Activated naive CD8-positive, alpha-beta T cell treated with anti-CD3 and anti-CD28 coated beads, Interleukin-2, amount 50 U/mL, for 24 hours (primary cell): ENCODE data around the gene RGS1.
A peak's percentile ranks its signal among the peaks of the same experiment; 100 is the strongest.
"Not testable (repeated sequence)": the region's sequence is repeated elsewhere in the genome, so short reads cannot be mapped to it uniquely, and the experiment has no call there.

ENCODE experiments used
- ATAC-seq: fragments of 150-1000 bp; cut with Tn5 transposase; one replicate; pipeline ENCODE4 v1.10.0; 2021
- DNase-seq: peaks from one replicate; pipeline ENCODE4 v3.0.0; 2021
- H3K27ac Mint-ChIP-seq: one replicate; pipeline ENCODE4 v1.8.0; 2021; ENCODE audit warnings: mild to moderate bottlenecking, mixed read lengths
- H3K27me3 Mint-ChIP-seq: one replicate; pipeline ENCODE4 v1.8.0; 2021; ENCODE audit warnings: mixed read lengths
- H3K36me3 Mint-ChIP-seq: one replicate; pipeline ENCODE4 v1.8.0; 2021; ENCODE audit warnings: low read depth, mixed read lengths
- H3K4me1 Mint-ChIP-seq: one replicate; pipeline ENCODE4 v1.8.0; 2021; ENCODE audit warnings: mixed read lengths
- H3K4me3 Mint-ChIP-seq: one replicate; pipeline ENCODE4 v1.8.0; 2021; ENCODE audit warnings: mild to moderate bottlenecking, moderate library complexity, mixed read lengths
- H3K9me3 Mint-ChIP-seq: one replicate; pipeline ENCODE4 v1.8.0; 2021; ENCODE audit warnings: mixed read lengths

RGS1 gene, protein sequence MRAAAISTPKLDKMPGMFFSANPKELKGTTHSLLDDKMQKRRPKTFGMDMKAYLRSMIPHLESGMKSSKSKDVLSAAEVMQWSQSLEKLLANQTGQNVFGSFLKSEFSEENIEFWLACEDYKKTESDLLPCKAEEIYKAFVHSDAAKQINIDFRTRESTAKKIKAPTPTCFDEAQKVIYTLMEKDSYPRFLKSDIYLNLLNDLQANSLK

DNA sequence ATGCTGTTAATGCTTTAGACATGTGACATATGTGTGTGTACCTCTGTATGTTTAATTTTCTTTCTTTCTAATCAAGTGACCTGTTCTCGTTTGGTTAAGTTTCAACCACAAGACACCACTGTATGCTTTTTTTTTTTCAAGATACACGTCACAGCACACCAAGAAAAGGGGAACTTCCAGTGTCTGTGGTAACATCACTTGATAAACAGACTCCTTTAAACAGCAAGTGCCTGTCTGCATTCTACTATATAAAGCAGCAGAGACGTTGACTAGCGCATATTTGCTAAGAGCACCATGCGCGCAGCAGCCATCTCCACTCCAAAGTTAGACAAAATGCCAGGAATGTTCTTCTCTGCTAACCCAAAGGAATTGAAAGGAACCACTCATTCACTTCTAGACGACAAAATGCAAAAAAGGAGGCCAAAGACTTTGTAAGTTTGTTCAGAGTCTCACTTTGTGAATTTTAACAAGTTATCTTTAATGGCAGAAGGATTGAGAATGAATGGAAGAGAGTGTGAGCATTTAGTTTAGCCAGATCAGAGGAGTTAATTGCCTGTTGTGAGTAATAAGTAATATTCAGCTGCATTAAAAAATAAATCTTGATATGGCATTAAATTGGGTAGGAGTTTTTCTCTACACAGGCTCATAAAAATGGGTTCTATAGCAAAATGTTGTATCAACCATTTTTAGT is at the start of gene RGS1:
TSS of gene RGS1 (plus strand) at position 275 of the 691 bp plus-strand sequence. CDS start at position 295, 20 bp downstream.
- DNase-seq (peak; percentile 30), ATAC-seq (peak; percentile 92)
- H3K9me3 Mint-ChIP-seq, result no peaks in the 10 kb centered on the region
- peaks cover 14% of the 10 kb centered on the region for H3K36me3 Mint-ChIP-seq
- H3K4me1 Mint-ChIP-seq, result peaks cover 84% of the 10 kb centered on the region
- H3K4me3 Mint-ChIP-seq, result peak within 1 kb of the TSS; percentile 84
- peak within 1 kb of the TSS; percentile 86 for H3K27ac Mint-ChIP-seq
- no peaks in the 10 kb centered on the region for H3K27me3 Mint-ChIP-seq

GRCh38 chr1:192527111-192527795 is 48.3 kb upstream of the RGS1 start:
- no peak overlapping the region for H3K4me3 Mint-ChIP-seq
- DNase-seq (no peak), ATAC-seq (no peak)
- no peaks in the 10 kb centered on the region for H3K9me3 Mint-ChIP-seq
- no peaks in the 10 kb centered on the region for H3K36me3 Mint-ChIP-seq
- H3K4me1 Mint-ChIP-seq, result peaks cover 40% of the 10 kb centered on the region
- no peaks in the 10 kb centered on the region for H3K27me3 Mint-ChIP-seq
- no peak overlapping the region for H3K27ac Mint-ChIP-seq

DNA sequence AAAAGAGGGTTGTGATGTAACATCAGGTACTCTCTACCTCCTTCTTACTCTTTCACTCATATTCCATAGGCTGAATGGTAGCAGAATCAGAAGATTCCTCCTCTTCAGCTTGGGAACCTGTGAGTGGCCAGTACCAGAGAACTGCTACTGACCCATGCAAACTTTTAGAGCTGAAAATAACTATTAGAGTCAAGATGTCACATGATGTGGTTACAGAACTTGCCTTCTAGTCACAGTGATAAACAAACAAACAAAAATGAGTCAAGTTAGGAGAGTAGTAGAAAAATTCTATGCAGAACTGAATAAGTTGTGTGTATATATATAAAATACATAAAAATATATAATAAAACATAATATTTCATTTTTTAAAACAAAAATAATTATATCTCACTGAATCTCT is 47.6 kb upstream of the RGS1 start:
- H3K27me3 Mint-ChIP-seq, result no peaks in the 10 kb centered on the region
- no peaks in the 10 kb centered on the region for H3K9me3 Mint-ChIP-seq
- no peaks in the 10 kb centered on the region for H3K36me3 Mint-ChIP-seq
- H3K4me1 Mint-ChIP-seq, result peaks cover 38% of the 10 kb centered on the region
- H3K4me3 Mint-ChIP-seq, result no peak overlapping the region
- no peak overlapping the region for H3K27ac Mint-ChIP-seq
- DNase-seq, result no peak
- ATAC-seq, result no peak

DNA sequence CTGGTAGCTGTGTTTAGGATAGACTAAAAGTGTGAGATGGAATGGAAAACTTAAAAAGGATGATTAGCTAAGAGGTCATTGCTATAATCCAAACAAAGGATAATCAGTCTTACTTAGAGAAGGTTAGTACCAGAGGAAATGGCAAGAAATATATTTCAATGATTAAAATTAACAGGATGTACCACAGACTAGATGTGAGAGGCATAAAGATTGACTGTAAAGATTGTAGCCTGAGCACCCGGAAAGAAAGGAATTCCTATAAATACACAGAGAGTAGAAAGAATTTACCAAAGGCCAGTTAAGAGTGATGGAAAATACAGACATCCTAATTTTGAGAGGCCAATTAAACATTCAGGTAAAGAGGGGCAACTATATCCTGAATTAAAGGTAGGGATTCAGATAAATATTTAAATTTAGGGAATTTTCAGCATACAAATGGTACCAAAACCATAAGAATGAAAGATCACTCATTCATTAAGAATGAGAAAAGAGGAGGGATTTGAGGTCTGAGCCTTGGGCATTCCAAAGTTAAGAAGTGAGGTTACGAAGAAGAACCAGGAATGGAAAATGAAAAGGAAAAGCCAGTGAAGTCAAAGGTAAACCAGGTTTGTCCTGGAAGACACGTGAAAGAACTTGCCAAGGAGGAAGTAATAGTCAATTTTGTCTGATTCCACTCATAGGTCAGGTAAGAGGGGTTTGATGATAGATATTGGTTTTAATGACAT is 46.4 kb upstream of the RGS1 start:
- ATAC-seq, result no peak
- Mint-ChIP-seq H3K36me3 (no peaks in the 10 kb centered on the region), H3K4me3 (no peak overlapping the region), H3K9me3 (no peaks in the 10 kb centered on the region), H3K27me3 (peaks cover 3% of the 10 kb centered on the region), H3K27ac (no peak overlapping the region), H3K4me1 (peaks cover 34% of the 10 kb centered on the region)
- no peak for DNase-seq

DNA sequence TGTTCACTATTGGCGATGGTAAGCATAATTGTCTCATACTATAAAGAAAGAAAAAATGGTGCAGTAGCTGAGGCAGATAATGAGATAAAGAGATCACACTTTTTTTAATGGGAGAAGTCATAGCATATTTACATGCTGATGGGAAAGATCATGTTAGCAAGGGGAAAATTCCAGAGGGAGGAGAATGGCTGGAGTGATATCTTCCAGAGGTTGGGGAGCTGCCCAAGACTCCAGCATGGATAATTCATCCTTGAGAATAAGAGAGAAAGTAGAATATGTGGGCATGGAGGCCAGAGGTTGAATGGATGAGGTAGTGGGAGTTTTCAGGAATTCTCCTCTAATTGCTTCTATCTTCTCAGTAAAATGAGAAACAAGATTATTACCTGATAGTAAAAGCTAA is 45.8 kb upstream of the RGS1 start:
- Mint-ChIP-seq H3K27me3 (peaks cover 3% of the 10 kb centered on the region), H3K27ac (no peak overlapping the region), H3K4me1 (peaks cover 29% of the 10 kb centered on the region), H3K36me3 (no peaks in the 10 kb centered on the region), H3K4me3 (peak overlapping the region; percentile 5), H3K9me3 (no peaks in the 10 kb centered on the region)
- DNase-seq, result no peak
- no peak for ATAC-seq

DNA sequence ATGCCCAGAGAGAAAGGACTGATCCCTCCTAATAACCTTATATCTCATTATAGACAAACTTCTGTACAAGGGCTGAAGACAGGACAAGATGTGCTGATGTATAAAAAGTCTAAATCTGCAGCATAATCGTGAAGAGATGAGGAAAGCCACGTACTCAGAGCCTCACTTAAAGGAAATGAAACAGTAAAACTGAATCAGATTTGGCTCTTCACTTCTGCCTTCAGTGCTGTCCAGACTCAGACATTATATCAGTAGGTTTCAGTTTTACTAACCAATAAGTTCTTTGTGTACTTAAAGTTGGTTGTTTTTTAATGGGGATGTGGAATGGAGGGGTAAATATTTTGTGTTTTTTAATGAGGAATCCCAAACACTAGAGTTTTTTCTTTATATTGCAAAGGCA is 45.3 kb upstream of the RGS1 start:
- H3K27me3 Mint-ChIP-seq, result peaks cover 3% of the 10 kb centered on the region
- H3K27ac Mint-ChIP-seq, result peak overlapping the region; percentile 10
- H3K9me3 Mint-ChIP-seq, result no peaks in the 10 kb centered on the region
- H3K36me3 Mint-ChIP-seq, result no peaks in the 10 kb centered on the region
- ATAC-seq (peak; percentile 50), DNase-seq (no peak)
- H3K4me1 Mint-ChIP-seq, result peaks cover 29% of the 10 kb centered on the region
- no peak overlapping the region for H3K4me3 Mint-ChIP-seq

GRCh38 chr1:192531037-192531703 is 44.4 kb upstream of the RGS1 start:
- Mint-ChIP-seq H3K27ac (peak overlapping the region; percentile 9), H3K4me1 (peaks cover 29% of the 10 kb centered on the region)
- peak; percentile 99 for ATAC-seq
- not testable (repeated sequence) for H3K9me3 Mint-ChIP-seq, H3K4me3 Mint-ChIP-seq, H3K36me3 Mint-ChIP-seq, DNase-seq, H3K27me3 Mint-ChIP-seq

DNA sequence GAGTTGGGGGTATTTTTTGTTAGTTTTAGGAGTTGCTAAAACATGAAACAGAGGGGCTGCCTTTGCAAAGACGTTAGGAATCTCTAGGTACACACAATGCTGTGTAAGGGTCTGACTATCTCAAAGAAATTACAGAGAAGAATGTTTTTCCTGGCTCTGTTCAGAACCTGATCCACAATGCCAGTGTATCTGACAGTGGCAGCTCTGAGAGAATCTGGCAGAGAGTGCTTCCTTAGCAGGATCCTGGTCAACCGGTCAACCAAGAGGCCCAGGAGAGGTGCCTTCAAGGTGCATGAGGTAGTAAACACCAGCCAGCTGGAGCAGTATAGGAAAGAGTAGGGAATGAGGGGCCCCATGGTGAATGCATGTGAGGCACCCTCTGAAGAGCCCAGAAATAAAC is 40.9 kb upstream of the RGS1 start:
- Mint-ChIP-seq H3K4me3 (no peak overlapping the region), H3K27ac (no peak overlapping the region), H3K9me3 (no peaks in the 10 kb centered on the region), H3K4me1 (peaks cover 46% of the 10 kb centered on the region), H3K27me3 (peaks cover 3% of the 10 kb centered on the region), H3K36me3 (no peaks in the 10 kb centered on the region)
- DNase-seq (no peak), ATAC-seq (no peak)

DNA sequence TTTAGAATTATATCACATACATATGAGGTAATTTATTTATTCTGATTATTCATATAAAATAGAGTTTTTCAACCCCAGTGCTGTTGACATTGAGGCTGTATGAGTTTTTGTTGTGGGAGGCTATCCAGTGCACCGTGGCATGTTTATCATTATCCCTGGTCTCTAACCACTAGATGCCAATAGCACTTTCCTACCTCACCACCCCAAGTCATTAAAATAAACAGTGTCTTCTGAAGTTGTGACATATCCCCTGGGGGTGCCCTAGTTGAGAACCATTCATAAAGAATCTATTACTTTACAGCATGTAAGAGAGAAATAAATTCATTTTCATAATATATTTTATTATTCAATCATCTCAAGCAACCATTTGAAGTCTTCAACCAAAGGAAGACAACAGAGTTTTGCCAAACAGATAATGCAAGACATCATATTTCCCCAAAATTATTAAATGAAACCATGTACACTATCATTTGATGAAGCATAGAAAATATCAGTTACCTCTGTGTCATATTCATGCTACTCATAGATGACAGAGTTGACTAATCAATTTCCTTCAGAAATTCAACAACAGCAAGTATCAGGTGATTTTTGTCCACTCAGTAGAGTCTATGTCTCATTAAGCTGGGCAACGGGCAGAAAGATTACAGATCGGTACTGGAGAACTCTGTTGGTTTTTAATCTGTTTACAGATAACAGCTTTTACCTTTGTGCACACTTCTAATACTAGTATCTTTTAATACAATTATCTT is 39.5 kb upstream of the RGS1 start:
- Mint-ChIP-seq H3K27me3 (peaks cover 3% of the 10 kb centered on the region), H3K4me3 (no peak overlapping the region), H3K27ac (no peak overlapping the region), H3K9me3 (no peaks in the 10 kb centered on the region), H3K4me1 (peaks cover 39% of the 10 kb centered on the region), H3K36me3 (no peaks in the 10 kb centered on the region)
- no peak for ATAC-seq
- no peak for DNase-seq

GRCh38 chr1:192538407-192539296 is 36.9 kb upstream of the RGS1 start:
- peak overlapping the region; percentile 68 for H3K27ac Mint-ChIP-seq
- H3K4me1 Mint-ChIP-seq, result peaks cover 33% of the 10 kb centered on the region
- no peaks in the 10 kb centered on the region for H3K36me3 Mint-ChIP-seq
- peak; percentile 36 for ATAC-seq
- no peaks in the 10 kb centered on the region for H3K9me3 Mint-ChIP-seq
- H3K4me3 Mint-ChIP-seq, result peak overlapping the region; percentile 35
- no peak for DNase-seq
- peaks cover under 1% of the 10 kb centered on the region for H3K27me3 Mint-ChIP-seq

DNA sequence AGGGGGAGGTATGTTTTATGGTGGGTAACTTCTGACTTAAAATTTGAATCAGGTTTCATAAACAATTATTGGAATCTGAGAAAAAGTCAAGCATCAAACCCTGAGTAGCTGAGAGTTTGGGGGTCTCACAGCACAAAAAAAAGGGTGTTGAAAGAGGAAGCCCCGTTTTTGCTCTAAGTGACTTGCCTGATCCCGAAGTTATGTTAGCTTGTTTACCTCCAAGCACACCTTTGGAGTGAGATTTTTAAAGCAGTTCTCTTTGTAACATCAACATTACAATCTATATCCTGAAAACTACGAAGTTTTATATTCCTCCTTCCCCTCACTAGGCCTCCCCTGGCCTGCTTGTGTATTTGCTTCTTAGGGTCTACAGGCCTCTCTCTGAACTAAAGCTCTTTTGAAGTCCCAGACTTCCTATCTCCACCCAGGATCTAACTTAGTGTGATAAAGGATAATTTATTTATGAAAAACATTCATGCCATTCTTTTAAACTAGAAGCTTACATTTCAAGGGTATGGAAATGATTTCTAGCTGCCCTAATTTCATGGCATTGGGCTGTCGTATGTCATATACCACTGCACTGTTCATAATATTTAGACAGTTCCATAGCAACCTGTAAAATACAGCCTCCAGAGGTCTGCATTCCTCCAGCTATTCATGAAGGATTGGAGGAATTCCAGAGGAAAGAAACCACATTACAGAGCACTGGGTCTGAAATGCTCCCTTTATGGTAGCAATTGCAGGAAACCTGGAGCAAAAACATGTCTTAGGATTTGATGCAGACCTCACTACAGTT is 36.1 kb upstream of the RGS1 start:
- H3K27me3 Mint-ChIP-seq, result no peaks in the 10 kb centered on the region
- no peaks in the 10 kb centered on the region for H3K9me3 Mint-ChIP-seq
- H3K27ac Mint-ChIP-seq, result peak overlapping the region; percentile 68
- DNase-seq, result no peak
- H3K36me3 Mint-ChIP-seq, result no peaks in the 10 kb centered on the region
- ATAC-seq, result no peak
- no peak overlapping the region for H3K4me3 Mint-ChIP-seq
- H3K4me1 Mint-ChIP-seq, result peaks cover 37% of the 10 kb centered on the region

- ATAC-seq (no peak), DNase-seq (no peak)
- Mint-ChIP-seq H3K9me3 (no peaks in the 10 kb centered on the region), H3K4me3 (no peak overlapping the region), H3K27ac (no peak overlapping the region), H3K4me1 (peaks cover 53% of the 10 kb centered on the region), H3K27me3 (no peaks in the 10 kb centered on the region), H3K36me3 (no peaks in the 10 kb centered on the region)
These were observed 32.1 kb upstream of the RGS1 start for GRCh38 chr1:192543445-192543844.
